Natural killer cell (primary cell): ENCODE measurements around the gene CACNA1D. TPM values are rescaled to one million over a fixed set of nuclear protein-coding genes. Genes with fewer than 3 reads are reported as not detected.

Experiments
- ATAC-seq, 3 donors: fragments of 150-1000 bp in 2 of 3; fragments of 200-7000 bp in 1 of 3; cut with Tn5 transposase; 1 replicate in 1 of 3; 2 replicates in 2 of 3; pipeline ENCODE4 v1.10.0; 2021; ENCODE audit warnings: mild to moderate bottlenecking in 2 of 3, moderate library complexity in 2 of 3
- DNase-seq, 2 donors: peaks; one replicate each; pipeline versions ENCODE4 v3.0.0 to v3.0.0-alpha.2; 2013 to 2021; ENCODE audit warnings: mixed read lengths in 1 of 2
- H3K27ac ChIP-seq: one replicate; pipeline ENCODE4 v1.5.1; 2013; ENCODE audit warnings: mild to moderate bottlenecking, low read length
- H3K27me3 ChIP-seq: one replicate; pipeline ENCODE4 v1.6.1; 2013; ENCODE audit warnings: low read length; ENCODE audit not compliant: control insufficient read depth, insufficient read depth
- H3K36me3 ChIP-seq: one replicate; pipeline ENCODE4 v1.6.1; 2013; ENCODE audit warnings: low read length; ENCODE audit not compliant: control insufficient read depth, insufficient read depth
- H3K4me1 ChIP-seq: one replicate; pipeline ENCODE4 v1.6.1; 2013; ENCODE audit warnings: low read length; ENCODE audit not compliant: control insufficient read depth, insufficient read depth
- H3K4me3 ChIP-seq: one replicate; pipeline ENCODE4 v1.5.1; 2013; ENCODE audit warnings: low read length
- H3K9me3 ChIP-seq: one replicate; pipeline ENCODE4 v1.6.1; 2013; ENCODE audit warnings: low read length; ENCODE audit not compliant: control insufficient read depth, insufficient read depth
- H3K27ac Mint-ChIP-seq, 2 donors: one replicate each; pipeline ENCODE4 v1.8.0; 2022; ENCODE audit warnings: mild to moderate bottlenecking in 2 of 2, mixed read lengths in 2 of 2, moderate library complexity in 1 of 2
- H3K27me3 Mint-ChIP-seq, 2 donors: one replicate each; pipeline ENCODE4 v1.8.0; 2022; ENCODE audit warnings: low read depth in 2 of 2, mixed read lengths in 2 of 2
- H3K36me3 Mint-ChIP-seq: one replicate; pipeline ENCODE4 v1.8.0; 2022; ENCODE audit warnings: mixed read lengths
- H3K4me1 Mint-ChIP-seq, 2 donors: one replicate each; pipeline ENCODE4 v1.8.0; 2022; ENCODE audit warnings: mixed read lengths in 2 of 2
- H3K4me3 Mint-ChIP-seq: one replicate; pipeline ENCODE4 v1.8.0; 2022; ENCODE audit warnings: mild to moderate bottlenecking, moderate library complexity, mixed read lengths
- H3K9me3 Mint-ChIP-seq, 2 donors: one replicate each; pipeline ENCODE4 v1.8.0; 2022; ENCODE audit warnings: mixed read lengths in 2 of 2
- CTCF ChIP-seq: fragments of 200-600 bp; IDR thresholded peaks from one replicate; pipeline ENCODE4 v1.8.0; 2022; ENCODE audit warnings: antibody characterized with exemption
- WGBS: methylation state at CpG from one replicate; pipeline ENCODE4 v1.1.7; 2013; ENCODE audit warnings: missing lambda C conversion rate; ENCODE audit not compliant: insufficient coverage; 5-methylcytosine and 5-hydroxymethylcytosine counted together
- intact Hi-C: fragments of 100-400 bp; cut with micrococcal nuclease; formaldehyde crosslinking; loops from one replicate; pipeline ENCODE4 v1.14.2; 2022
- total RNA-seq, 4 donors: library from RNA; stranded (reverse); fragments of 120-200 nt in 1 of 4; gene quantifications; one replicate each; pipeline versions ENCODE4 v1.2.3 to v1.2.4, GENCODE V29; 2013 to 2022

The CACNA1D gene
- total RNA-seq, 3 donors from 2014 or later (not counting 1 experiment from before 2014, with no cell fraction given): 0.54 to 10.1 TPM; not detected in 1

GRCh38 chr3:53577506-53577905 is 83.1 kb downstream of the CACNA1D start:
- 85% methylated on average over 3 of the region's 3 CpGs for WGBS
- Histone ChIP-seq H3K4me3 (no peak overlapping the region), H3K27ac (no peak overlapping the region), H3K9me3 (no peaks in the 10 kb centered on the region), H3K4me1 (peaks cover 6% of the 10 kb centered on the region), H3K27me3 (no peaks in the 10 kb centered on the region), H3K36me3 (no peaks in the 10 kb centered on the region)
- H3K9me3 Mint-ChIP-seq: no peaks in the 10 kb centered on the region
- H3K36me3 Mint-ChIP-seq: no peaks in the 10 kb centered on the region
- no peak for ATAC-seq
- TF ChIP-seq CTCF: no peak
- no peak for DNase-seq
- no peak overlapping the region for H3K27ac Mint-ChIP-seq
- intact Hi-C loops: no loop called here
- H3K27me3 Mint-ChIP-seq: peaks cover 8 to 11% of the 10 kb centered on the region in 2 donors
- H3K4me1 Mint-ChIP-seq: no peaks in the 10 kb centered on the region
- H3K4me3 Mint-ChIP-seq: no peak overlapping the region

GRCh38 chr3:53579636-53580035 is 85.2 kb downstream of the CACNA1D start:
- no peak for TF ChIP-seq CTCF

GRCh38 chr3:53581671-53582070 is 87.3 kb downstream of the CACNA1D start:
- no peak for TF ChIP-seq CTCF
- H3K4me1 ChIP-seq: peaks cover 6% of the 10 kb centered on the region
- ATAC-seq: peak in 2 of 3 donors; percentile 25 to 66
- Mint-ChIP-seq H3K9me3 (no peaks in the 10 kb centered on the region), H3K27me3 (peaks cover 0 to 3% of the 10 kb centered on the region in 2 donors), H3K4me3 (no peak overlapping the region), H3K36me3 (no peaks in the 10 kb centered on the region), H3K27ac (no peak overlapping the region), H3K4me1 (no peaks in the 10 kb centered on the region)
- H3K27ac ChIP-seq: no peak overlapping the region
- H3K4me3 ChIP-seq: no peak overlapping the region
- intact Hi-C loops: no loop called here
- H3K9me3 ChIP-seq: no peaks in the 10 kb centered on the region
- WGBS: 25% methylated on average over 3 of the region's 3 CpGs
- H3K27me3 ChIP-seq: no peaks in the 10 kb centered on the region
- H3K36me3 ChIP-seq: no peaks in the 10 kb centered on the region
- DNase-seq: no peak

More at GRCh38 chr3:53579636-53580035, 85.2 kb downstream of the CACNA1D start:
- 87% methylated on average over 3 of the region's 3 CpGs for WGBS
- peak in 1 of 3 donors; percentile 37 for ATAC-seq
- Histone ChIP-seq H3K9me3 (no peaks in the 10 kb centered on the region), H3K27ac (no peak overlapping the region), H3K36me3 (no peaks in the 10 kb centered on the region), H3K4me3 (no peak overlapping the region), H3K4me1 (peaks cover 6% of the 10 kb centered on the region), H3K27me3 (no peaks in the 10 kb centered on the region)
- Mint-ChIP-seq H3K27me3 (peaks cover 8 to 11% of the 10 kb centered on the region in 2 donors), H3K36me3 (no peaks in the 10 kb centered on the region), H3K9me3 (no peaks in the 10 kb centered on the region), H3K27ac (no peak overlapping the region), H3K4me1 (no peaks in the 10 kb centered on the region), H3K4me3 (no peak overlapping the region)
- intact Hi-C loops: no loop called here
- no peak for DNase-seq

- intact Hi-C loops: no loop called here
Measured at GRCh38 chr3:53583161-53583690, 88.8 kb downstream of the CACNA1D start.

More at GRCh38 chr3:53583161-53583690, 88.8 kb downstream of the CACNA1D start:
- no peak for DNase-seq
- no peak overlapping the region for H3K4me3 Mint-ChIP-seq
- H3K27ac Mint-ChIP-seq: no peak overlapping the region
- Histone ChIP-seq H3K27me3 (no peaks in the 10 kb centered on the region), H3K4me1 (peaks cover 6% of the 10 kb centered on the region), H3K27ac (no peak overlapping the region), H3K4me3 (no peak overlapping the region), H3K36me3 (no peaks in the 10 kb centered on the region), H3K9me3 (no peaks in the 10 kb centered on the region)
- H3K9me3 Mint-ChIP-seq: no peaks in the 10 kb centered on the region
- no peaks in the 10 kb centered on the region for H3K4me1 Mint-ChIP-seq
- no peak for TF ChIP-seq CTCF
- no peaks in the 10 kb centered on the region for H3K36me3 Mint-ChIP-seq
- 64% methylated on average over 2 of the region's 2 CpGs for WGBS
- no peak for ATAC-seq
- no peaks in the 10 kb centered on the region for H3K27me3 Mint-ChIP-seq
